ENCODE results near the gene ZNF219.

Gene ZNF219

GRCh38 chr14:21084396-21084795 lies 14.1 kb downstream of the ZNF219 start:
- peaks cover 76% of the 10 kb centered on the region for H3K36me3 ChIP-seq (ENCODE audit: insufficient read depth, low read length)
- H3K27me3 ChIP-seq (ENCODE audit: control insufficient read depth in 1 of 2, insufficient read depth in 2 of 2, low read length in 2 of 2) = no peaks in the 10 kb centered on the region
- H3K27ac ChIP-seq (ENCODE audit: low read depth, low read length) = no peak overlapping the region
- H3K9me3 ChIP-seq (ENCODE audit: low read length) = no peaks in the 10 kb centered on the region
- no peaks in the 10 kb centered on the region for H3K4me1 ChIP-seq (ENCODE audit: insufficient read depth, low read length)
- H3K9ac ChIP-seq (ENCODE audit: low read length) = no peak overlapping the region
- H3K4me3 ChIP-seq (ENCODE audit: low read depth in 1 of 2, low read length in 2 of 2) = no peak overlapping the region

- no peak overlapping the region for H3K27ac ChIP-seq (ENCODE audit: low read depth, low read length)
- peaks cover 77% of the 10 kb centered on the region for H3K36me3 ChIP-seq (ENCODE audit: insufficient read depth, low read length)
- H3K27me3 ChIP-seq (ENCODE audit: control insufficient read depth in 1 of 2, insufficient read depth in 2 of 2, low read length in 2 of 2) = no peaks in the 10 kb centered on the region
- H3K9ac ChIP-seq (ENCODE audit: low read length) = no peak overlapping the region
- H3K9me3 ChIP-seq (ENCODE audit: low read length) = no peaks in the 10 kb centered on the region
- no peaks in the 10 kb centered on the region for H3K4me1 ChIP-seq (ENCODE audit: insufficient read depth, low read length)
- no peak overlapping the region for H3K4me3 ChIP-seq (ENCODE audit: low read depth in 1 of 2, low read length in 2 of 2)
Measured at GRCh38 chr14:21083565-21084325, 14.7 kb downstream of the ZNF219 start.

- H3K4me3 ChIP-seq (ENCODE audit: low read depth in 1 of 2, low read length in 2 of 2) = no peak overlapping the region
- no peaks in the 10 kb centered on the region for H3K9me3 ChIP-seq (ENCODE audit: low read length)
- no peaks in the 10 kb centered on the region for H3K4me1 ChIP-seq (ENCODE audit: insufficient read depth, low read length)
- no peak overlapping the region for H3K9ac ChIP-seq (ENCODE audit: low read length)
- H3K27me3 ChIP-seq (ENCODE audit: control insufficient read depth in 1 of 2, insufficient read depth in 2 of 2, low read length in 2 of 2) = no peaks in the 10 kb centered on the region
- no peak overlapping the region for H3K27ac ChIP-seq (ENCODE audit: low read depth, low read length)
- H3K36me3 ChIP-seq (ENCODE audit: insufficient read depth, low read length) = peaks cover 86% of the 10 kb centered on the region
Measured at GRCh38 chr14:21081521-21082142, 16.8 kb downstream of the ZNF219 start.

- Histone ChIP-seq H3K36me3 (ENCODE audit: insufficient read depth, low read length) (peaks cover 84% of the 10 kb centered on the region), H3K27me3 (ENCODE audit: control insufficient read depth in 1 of 2, insufficient read depth in 2 of 2, low read length in 2 of 2) (no peaks in the 10 kb centered on the region), H3K4me1 (ENCODE audit: insufficient read depth, low read length) (no peaks in the 10 kb centered on the region), H3K27ac (ENCODE audit: low read depth, low read length) (no peak overlapping the region), H3K4me3 (ENCODE audit: low read depth in 1 of 2, low read length in 2 of 2) (no peak overlapping the region), H3K9ac (ENCODE audit: low read length) (no peak overlapping the region), H3K9me3 (ENCODE audit: low read length) (no peaks in the 10 kb centered on the region)
Measured at GRCh38 chr14:21078726-21079125, 19.7 kb downstream of the ZNF219 start.

GRCh38 chr14:21078287-21078686 lies 20.2 kb downstream of the ZNF219 start:
- H3K4me3 ChIP-seq (ENCODE audit: low read depth in 1 of 2, low read length in 2 of 2) = no peak overlapping the region
- H3K9ac ChIP-seq (ENCODE audit: low read length) = no peak overlapping the region
- no peak overlapping the region for H3K27ac ChIP-seq (ENCODE audit: low read depth, low read length)
- no peaks in the 10 kb centered on the region for H3K9me3 ChIP-seq (ENCODE audit: low read length)
- no peaks in the 10 kb centered on the region for H3K27me3 ChIP-seq (ENCODE audit: control insufficient read depth in 1 of 2, insufficient read depth in 2 of 2, low read length in 2 of 2)
- peaks cover 89% of the 10 kb centered on the region for H3K36me3 ChIP-seq (ENCODE audit: insufficient read depth, low read length)
- H3K4me1 ChIP-seq (ENCODE audit: insufficient read depth, low read length) = no peaks in the 10 kb centered on the region

GRCh38 chr14:21077672-21078071 lies 20.8 kb downstream of the ZNF219 start:
- no peaks in the 10 kb centered on the region for H3K9me3 ChIP-seq (ENCODE audit: low read length)
- no peaks in the 10 kb centered on the region for H3K27me3 ChIP-seq (ENCODE audit: control insufficient read depth in 1 of 2, insufficient read depth in 2 of 2, low read length in 2 of 2)
- peaks cover 91% of the 10 kb centered on the region for H3K36me3 ChIP-seq (ENCODE audit: insufficient read depth, low read length)
- no peak overlapping the region for H3K9ac ChIP-seq (ENCODE audit: low read length)
- H3K4me3 ChIP-seq (ENCODE audit: low read depth in 1 of 2, low read length in 2 of 2) = no peak overlapping the region
- H3K4me1 ChIP-seq (ENCODE audit: insufficient read depth, low read length) = peaks cover 5% of the 10 kb centered on the region
- no peak overlapping the region for H3K27ac ChIP-seq (ENCODE audit: low read depth, low read length)

GRCh38 chr14:21075719-21076437 lies 22.6 kb downstream of the ZNF219 start:
- Histone ChIP-seq H3K27me3 (ENCODE audit: control insufficient read depth in 1 of 2, insufficient read depth in 2 of 2, low read length in 2 of 2) (no peaks in the 10 kb centered on the region), H3K4me3 (ENCODE audit: low read depth in 1 of 2, low read length in 2 of 2) (no peak overlapping the region), H3K9me3 (ENCODE audit: low read length) (no peaks in the 10 kb centered on the region), H3K4me1 (ENCODE audit: insufficient read depth, low read length) (peaks cover 13% of the 10 kb centered on the region), H3K27ac (ENCODE audit: low read depth, low read length) (no peak overlapping the region), H3K36me3 (ENCODE audit: insufficient read depth, low read length) (peaks cover 76% of the 10 kb centered on the region), H3K9ac (ENCODE audit: low read length) (no peak overlapping the region)

GRCh38 chr14:21074398-21075272 lies 23.8 kb downstream of the ZNF219 start:
- Histone ChIP-seq H3K36me3 (ENCODE audit: insufficient read depth, low read length) (peaks cover 64% of the 10 kb centered on the region), H3K27ac (ENCODE audit: low read depth, low read length) (no peak overlapping the region), H3K9me3 (ENCODE audit: low read length) (no peaks in the 10 kb centered on the region), H3K4me1 (ENCODE audit: insufficient read depth, low read length) (peaks cover 14% of the 10 kb centered on the region), H3K9ac (ENCODE audit: low read length) (no peak overlapping the region), H3K27me3 (ENCODE audit: control insufficient read depth in 1 of 2, insufficient read depth in 2 of 2, low read length in 2 of 2) (no peaks in the 10 kb centered on the region), H3K4me3 (ENCODE audit: low read depth in 1 of 2, low read length in 2 of 2) (no peak overlapping the region)

GRCh38 chr14:21073921-21074320 lies 24.5 kb downstream of the ZNF219 start:
- no peak overlapping the region for H3K4me3 ChIP-seq (ENCODE audit: low read depth in 1 of 2, low read length in 2 of 2)
- H3K4me1 ChIP-seq (ENCODE audit: insufficient read depth, low read length) = peaks cover 21% of the 10 kb centered on the region
- no peaks in the 10 kb centered on the region for H3K27me3 ChIP-seq (ENCODE audit: control insufficient read depth in 1 of 2, insufficient read depth in 2 of 2, low read length in 2 of 2)
- no peaks in the 10 kb centered on the region for H3K9me3 ChIP-seq (ENCODE audit: low read length)
- peaks cover 56% of the 10 kb centered on the region for H3K36me3 ChIP-seq (ENCODE audit: insufficient read depth, low read length)
- no peak overlapping the region for H3K9ac ChIP-seq (ENCODE audit: low read length)
- no peak overlapping the region for H3K27ac ChIP-seq (ENCODE audit: low read depth, low read length)

GRCh38 chr14:21072781-21073339 lies 25.6 kb downstream of the ZNF219 start:
- no peaks in the 10 kb centered on the region for H3K9me3 ChIP-seq (ENCODE audit: low read length)
- no peak overlapping the region for H3K27ac ChIP-seq (ENCODE audit: low read depth, low read length)
- H3K9ac ChIP-seq (ENCODE audit: low read length) = no peak overlapping the region
- peaks cover 46% of the 10 kb centered on the region for H3K36me3 ChIP-seq (ENCODE audit: insufficient read depth, low read length)
- H3K4me3 ChIP-seq (ENCODE audit: low read depth in 1 of 2, low read length in 2 of 2) = no peak overlapping the region
- H3K4me1 ChIP-seq (ENCODE audit: insufficient read depth, low read length) = peaks cover 30% of the 10 kb centered on the region
- H3K27me3 ChIP-seq (ENCODE audit: control insufficient read depth in 1 of 2, insufficient read depth in 2 of 2, low read length in 2 of 2) = no peaks in the 10 kb centered on the region

Measured in muscle layer of colon (tissue), 2 donors.